ENCODE measurements around the gene CCDC141.

DNA sequence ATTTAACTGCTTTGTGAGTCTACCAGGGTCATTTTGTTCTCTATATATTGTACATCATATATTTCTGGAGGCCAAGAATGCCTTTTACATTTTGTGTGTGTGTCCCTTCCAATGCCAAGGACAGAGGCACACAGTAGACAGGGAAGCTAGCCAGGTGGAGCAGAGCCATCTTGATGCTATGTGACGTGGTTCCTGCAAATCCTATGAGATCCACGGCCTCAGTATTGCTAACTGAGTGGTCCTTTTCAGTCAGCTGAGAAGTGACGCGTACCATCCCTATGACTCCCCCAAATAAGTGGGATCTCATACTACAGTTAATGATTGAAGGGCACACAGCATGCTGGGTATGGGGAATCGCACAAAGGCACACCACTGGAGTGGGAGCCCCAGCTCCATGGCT is 27.3 kb downstream of the CCDC141 start:
- TF ChIP-seq ZNF274 (IDR thresholded peaks at IDR 0.05; ENCODE audit: low read depth, low read length) (no peak), SUZ12 (IDR thresholded peaks at IDR 0.05; ENCODE audit: extremely low read depth, insufficient read depth, insufficient read length) (no peak), YY1 (IDR thresholded peaks at IDR 0.05; ENCODE audit: insufficient read depth, insufficient read length) (no peak)

All from NT2/D1 (cell line).